HPDE6-E6E7 (cell line): Measurements from ENCODE around the gene PDIA3.
A peak's percentile ranks its signal among the peaks of the same experiment; 100 is the strongest.
"Not testable (repeated sequence)": the region's sequence is repeated elsewhere in the genome, so short reads cannot be mapped to it uniquely, and the experiment has no call there.

ENCODE experiments used
- DNase-seq: peaks from one replicate; pipeline ENCODE4 v3.0.0; 2011; ENCODE audit warnings: missing footprints; ENCODE audit errors: extremely low spot score

Gene PDIA3

DNA sequence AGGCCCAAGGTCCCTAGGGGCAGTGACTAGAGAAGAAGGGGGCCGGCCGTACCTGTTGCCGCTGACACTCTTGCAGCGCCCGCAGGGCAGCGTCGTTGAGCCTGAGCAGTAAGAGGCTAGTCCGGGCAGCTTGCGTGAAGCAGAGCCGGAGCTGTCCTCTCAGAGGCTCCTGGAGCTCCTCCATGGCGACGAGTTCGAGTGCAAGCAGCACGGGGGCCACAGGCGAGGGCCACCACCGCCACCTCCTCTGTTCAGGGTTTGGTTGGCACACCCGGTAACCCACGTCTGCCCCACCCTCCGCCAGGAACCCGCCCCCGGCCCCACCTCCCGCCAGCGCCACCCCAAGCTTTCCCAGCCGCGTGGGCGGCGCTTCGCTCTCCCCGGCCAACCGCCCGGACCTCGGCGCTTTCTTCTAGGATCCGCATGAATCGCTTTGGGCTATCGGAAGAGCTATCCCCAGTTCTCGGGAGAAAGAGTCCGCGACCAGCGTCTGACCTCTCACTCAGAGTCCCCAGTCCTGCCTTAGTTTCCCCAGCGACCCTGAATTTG lies 30.6 kb downstream of the PDIA3 start, which contains the start of gene ELL3:
Gene ELL3 (minus strand): TSS at position 249 of the 549 bp plus-strand sequence. CDS start 65 bp downstream, at position 184.
- DNase-seq, result peak; percentile 74

DNA sequence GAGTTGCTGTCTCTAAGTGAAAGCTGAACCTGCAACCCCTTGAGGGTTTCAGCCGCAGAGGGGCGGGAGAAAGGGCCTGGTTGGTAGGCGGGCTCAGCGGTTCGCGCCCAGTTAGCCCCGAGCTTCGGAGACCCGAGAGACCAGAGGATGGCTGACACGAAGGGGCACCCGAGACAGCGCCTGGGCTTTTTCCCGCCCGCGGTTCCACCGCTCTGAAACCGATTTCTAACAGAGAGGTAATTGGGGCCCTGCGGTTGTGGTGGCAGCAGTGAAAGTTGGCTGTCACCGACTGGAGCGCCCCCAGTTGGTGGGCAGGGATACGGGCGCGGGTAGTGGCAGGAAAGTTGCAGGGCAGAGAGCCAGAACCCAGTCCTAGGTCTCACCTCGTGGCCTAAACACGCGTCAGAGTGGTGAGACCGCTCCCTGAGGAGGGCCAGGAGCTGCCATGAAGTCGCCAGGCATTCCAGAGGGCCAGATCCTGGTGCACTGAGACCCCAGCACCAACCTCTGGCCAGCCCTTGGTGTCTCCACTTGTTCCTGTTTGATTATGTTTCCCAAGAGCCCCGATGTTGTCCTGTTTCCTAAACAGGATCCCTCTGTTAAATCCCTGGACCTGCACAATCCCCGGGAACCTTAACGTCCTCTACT lies 31.2 kb downstream of the PDIA3 start:
- peak; percentile 71 for DNase-seq

DNA sequence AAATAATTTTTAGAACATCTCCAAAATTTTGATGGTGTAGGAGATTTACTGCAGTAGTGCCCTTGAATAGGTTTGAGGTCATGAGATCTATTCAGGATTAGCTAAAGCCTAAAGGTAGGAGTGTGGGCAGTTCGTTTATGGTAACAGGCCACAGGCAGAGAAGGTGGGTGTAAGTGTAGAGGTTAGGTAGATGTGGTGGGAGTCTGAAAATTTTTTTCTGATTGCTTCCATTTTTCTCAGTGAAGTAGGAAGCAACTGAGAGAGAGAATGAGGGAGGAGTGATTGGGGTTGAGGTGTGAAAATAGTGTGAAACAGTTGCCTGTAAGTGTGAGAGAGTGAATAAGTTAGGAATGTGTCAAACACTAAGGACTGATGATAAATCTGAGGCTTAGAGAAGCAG lies 32.8 kb downstream of the PDIA3 start:
- no peak for DNase-seq

DNA sequence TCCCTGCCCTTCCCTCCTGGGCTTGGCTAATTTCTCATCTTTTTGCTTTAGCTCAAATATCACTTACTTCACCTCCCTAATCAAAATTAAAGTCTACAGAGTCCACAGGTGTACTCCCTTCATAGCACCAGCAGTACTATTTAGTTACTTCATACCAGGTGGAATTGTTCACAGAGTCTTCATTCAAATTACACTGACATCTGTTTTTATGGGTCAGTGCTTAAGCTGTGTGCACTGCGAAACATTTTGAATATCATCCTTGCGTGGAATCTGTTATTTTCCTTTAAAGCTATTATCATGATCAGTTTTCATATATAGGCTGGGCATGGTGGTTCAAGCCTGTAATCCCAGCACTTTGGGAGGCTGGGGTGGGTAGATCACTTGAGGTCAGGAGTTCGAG lies 43.2 kb downstream of the PDIA3 start:
- no peak for DNase-seq

DNA sequence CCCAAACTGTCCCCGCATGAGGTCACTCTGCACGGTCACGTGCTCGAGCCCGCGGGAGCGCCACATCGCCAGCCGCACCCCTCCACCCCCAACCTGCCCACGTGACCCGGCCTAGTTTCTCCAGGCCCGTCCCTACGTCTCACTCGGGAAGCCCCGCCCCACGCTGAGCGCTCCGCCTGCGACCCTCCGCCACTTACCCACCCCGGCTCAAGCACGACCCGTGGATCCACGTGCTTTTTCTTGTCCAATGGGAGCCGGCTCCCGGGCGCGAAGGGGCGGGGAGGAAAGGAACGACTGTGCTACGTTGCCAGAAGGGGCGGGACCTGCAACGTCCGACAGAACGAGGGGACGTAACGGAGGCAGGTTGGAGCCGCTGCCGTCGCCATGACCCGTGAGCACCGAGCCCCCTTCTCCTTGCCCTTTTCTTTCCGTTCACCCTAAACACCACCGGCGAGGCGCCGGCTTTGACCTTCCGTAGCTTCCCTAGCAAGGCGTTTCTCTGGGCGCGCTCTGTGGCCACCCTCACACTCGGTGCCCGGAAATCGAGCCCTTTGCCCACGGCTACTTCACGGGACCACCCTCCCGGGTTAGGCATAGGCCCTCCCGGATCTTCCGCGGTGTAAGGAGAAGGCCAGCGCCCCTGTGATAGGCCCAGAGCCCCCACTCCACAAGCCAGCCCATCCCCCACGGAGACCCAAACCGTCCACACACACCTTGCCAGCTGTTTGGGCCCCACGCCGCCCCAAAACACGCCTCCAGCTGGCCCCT lies 45.9 kb downstream of the PDIA3 start, which contains the start of gene SERF2:
Gene SERF2 (plus strand): TSS at position 328 of the 768 bp plus-strand sequence. CDS start 57 bp downstream, at position 385.
- DNase-seq, result peak; percentile 99

DNA sequence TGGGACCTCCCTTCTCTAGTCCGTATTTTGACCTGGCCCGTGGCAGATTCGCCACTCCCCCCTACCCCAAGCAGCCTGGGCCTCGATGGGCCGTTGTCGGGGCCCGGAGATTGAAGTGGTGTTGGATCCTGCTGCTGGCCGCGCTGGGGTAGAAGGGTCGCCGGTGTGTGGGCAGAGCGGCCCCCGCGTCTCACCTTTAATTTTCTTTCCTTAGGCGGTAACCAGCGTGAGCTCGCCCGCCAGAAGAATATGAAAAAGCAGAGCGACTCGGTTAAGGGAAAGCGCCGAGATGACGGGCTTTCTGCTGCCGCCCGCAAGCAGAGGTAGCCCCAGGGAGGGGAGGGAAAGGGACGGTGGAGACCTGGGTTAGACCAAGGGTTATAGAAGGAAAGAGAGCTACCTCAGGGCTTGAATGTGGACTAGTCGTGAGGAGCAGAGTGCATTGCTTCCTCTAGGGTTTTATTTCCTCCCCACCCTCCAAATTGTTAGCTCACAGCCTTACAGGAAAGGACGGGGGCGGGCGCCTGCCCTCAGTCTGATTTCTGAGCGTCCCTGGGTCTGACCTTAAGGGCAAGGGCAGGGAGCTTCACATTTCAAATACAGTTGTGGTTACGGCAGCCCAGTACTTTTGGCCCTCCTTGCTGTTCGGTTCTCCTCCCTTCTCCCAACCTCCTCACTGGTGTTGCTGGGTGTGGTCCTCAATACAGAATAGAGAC lies 46.7 kb downstream of the PDIA3 start:
- DNase-seq, result no peak

DNA sequence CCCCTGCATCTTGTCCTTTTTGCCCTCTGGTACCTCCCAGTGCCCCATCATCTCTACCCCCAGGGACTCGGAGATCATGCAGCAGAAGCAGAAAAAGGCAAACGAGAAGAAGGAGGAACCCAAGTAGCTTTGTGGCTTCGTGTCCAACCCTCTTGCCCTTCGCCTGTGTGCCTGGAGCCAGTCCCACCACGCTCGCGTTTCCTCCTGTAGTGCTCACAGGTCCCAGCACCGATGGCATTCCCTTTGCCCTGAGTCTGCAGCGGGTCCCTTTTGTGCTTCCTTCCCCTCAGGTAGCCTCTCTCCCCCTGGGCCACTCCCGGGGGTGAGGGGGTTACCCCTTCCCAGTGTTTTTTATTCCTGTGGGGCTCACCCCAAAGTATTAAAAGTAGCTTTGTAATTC lies 47.4 kb downstream of the PDIA3 start:
- DNase-seq, result no peak

DNA sequence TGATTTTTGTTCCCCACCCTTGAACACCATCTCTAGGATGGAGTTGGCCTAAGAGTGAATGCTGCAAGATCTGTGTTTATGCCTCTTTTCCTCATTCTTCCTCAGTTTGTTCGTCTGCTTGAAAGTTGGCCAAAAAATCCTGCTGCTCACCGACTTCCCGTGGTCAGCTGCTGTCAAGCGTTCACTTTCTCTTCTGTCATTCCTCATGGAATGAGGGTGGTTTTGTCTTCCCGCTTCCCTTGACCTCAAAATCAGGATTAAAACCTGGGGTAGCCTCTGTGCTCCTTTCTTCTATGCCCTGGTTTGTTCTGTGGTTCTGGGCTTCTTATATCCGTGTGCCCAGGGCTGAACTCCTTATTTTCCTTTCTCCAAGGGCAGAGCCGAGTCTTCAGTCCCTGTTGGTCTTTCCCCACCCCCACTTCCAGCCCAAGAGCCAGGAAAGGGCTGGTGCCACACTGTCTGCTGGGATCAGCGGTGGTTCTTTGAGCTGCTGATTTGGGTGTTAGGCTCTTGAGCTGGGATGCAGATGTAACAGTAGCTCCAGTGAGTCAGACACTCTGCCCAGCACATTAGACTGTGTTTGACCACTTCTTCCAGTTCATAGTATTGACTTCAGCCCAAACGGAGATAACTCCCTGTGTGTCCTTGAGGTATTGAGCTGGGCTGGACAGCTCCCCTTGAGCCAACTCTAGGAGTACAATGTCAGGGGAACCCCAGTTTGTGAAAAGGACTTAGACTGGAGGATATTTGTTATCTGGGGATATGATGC lies 48.2 kb downstream of the PDIA3 start:
- no peak for DNase-seq

DNA sequence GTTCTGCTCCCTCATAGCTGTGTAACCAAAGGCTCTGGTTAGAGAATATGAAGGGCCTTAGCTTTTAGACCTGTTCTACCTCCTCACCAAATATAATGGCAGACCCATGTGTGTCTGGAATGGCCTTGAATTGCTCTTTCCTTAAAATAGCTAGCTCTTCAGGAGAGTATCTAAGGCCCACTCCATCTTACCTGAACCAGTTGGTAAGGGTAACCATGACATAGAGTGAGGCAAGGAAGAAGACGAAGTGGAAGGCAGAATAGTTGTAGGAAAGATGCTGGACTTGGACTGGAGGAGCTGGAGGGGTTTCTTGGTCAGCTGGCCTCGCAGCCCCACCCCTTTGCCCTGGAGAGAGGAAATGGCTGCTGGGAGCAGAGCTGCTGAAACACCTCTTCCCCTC lies 49.0 kb downstream of the PDIA3 start:
- no peak for DNase-seq

DNA sequence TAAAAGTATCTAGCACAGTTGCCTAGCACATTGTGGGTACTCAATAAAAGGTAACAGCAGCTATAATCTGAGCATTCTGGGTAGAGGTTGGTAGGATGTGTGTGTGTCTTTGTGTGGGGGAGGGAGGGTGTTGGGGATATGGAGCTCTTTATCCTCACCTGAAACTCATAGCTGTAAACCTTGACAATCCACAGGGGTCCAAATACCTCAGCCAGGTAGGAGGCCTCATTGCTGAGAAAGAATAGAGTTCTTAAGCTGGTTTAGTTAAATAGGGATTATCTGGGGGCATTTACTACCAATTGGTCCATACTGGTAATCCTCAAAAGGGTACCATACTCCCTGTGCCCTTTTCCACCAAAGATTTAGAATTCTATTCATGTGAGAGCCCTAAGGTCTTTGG lies 49.8 kb downstream of the PDIA3 start:
- no peak for DNase-seq

DNA sequence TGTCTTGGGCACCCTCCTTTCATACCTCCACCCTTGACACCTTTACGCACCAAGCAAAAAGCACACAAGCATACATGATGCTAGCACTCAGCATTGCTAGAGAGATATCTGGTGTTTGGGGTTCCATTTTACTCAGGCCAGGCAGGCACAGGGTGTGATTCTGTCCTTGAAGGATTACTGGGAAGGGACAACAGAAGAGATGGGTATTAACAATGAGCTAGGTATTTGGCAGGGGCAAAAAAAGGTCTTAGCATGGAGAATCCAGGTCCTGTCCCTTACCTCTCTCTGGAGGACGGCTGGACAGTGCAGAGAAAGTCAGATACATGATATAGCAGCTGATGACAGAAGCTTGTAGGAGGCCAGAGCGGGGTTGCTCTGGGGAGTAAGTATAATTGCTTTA lies 50.3 kb downstream of the PDIA3 start:
- no peak for DNase-seq

DNA sequence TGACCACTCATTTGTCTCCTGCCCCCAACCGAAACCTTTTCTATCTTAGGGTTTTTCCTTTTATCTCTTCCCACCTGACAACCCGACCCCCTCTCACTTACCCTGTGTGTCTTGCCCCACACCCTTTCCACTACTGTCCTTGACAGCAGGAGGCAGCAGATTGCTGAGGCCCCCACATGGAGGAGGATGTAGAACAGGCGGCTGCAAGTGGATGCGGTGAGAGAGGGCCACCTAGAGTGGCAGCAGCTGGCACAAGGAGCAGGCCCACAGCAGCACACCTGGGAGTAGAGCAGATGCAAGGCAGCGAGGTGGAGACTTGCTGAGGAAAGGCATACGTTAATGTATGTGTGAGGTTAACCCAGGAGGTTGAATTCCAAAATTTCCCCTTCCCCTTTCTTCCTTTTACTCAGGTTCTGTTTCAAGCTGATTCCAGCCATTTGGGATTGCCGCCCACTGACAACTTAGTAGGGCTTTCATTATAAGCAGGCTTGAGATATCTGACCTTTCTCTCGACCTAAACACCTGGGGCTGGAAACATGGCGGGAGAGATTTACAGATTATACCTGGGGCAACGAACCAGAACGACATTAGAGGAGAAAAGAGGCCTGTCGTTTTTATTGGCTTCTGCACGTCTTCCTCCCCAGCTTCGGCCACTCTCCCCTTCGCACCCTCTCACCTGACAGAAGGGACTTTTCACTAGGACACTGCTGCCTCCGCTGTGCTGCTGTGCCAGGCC lies 53.1 kb downstream of the PDIA3 start:
- DNase-seq, result no peak

DNA sequence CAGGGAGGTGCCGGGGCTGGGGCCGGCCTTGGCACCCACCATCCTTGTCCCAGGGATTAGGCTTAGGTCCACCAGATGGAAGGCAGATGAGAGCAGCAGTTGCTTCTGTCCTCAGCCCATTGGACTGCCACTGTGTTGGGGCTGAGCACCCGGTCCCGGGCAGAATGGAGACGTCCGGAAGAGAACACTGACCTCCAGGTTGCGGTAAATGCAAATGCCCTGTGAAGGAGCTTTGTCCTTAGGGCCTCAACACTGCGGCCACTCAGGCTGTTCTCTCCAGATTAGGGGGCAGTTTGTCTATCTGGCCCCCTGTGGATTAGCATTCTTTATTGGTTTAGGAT lies 53.7 kb downstream of the PDIA3 start, which contains the start of gene SERINC4:
Gene SERINC4 (minus strand): TSS at position 276 of the 341 bp plus-strand sequence. CDS start 234 bp downstream, at position 42.
- no peak for DNase-seq

DNA sequence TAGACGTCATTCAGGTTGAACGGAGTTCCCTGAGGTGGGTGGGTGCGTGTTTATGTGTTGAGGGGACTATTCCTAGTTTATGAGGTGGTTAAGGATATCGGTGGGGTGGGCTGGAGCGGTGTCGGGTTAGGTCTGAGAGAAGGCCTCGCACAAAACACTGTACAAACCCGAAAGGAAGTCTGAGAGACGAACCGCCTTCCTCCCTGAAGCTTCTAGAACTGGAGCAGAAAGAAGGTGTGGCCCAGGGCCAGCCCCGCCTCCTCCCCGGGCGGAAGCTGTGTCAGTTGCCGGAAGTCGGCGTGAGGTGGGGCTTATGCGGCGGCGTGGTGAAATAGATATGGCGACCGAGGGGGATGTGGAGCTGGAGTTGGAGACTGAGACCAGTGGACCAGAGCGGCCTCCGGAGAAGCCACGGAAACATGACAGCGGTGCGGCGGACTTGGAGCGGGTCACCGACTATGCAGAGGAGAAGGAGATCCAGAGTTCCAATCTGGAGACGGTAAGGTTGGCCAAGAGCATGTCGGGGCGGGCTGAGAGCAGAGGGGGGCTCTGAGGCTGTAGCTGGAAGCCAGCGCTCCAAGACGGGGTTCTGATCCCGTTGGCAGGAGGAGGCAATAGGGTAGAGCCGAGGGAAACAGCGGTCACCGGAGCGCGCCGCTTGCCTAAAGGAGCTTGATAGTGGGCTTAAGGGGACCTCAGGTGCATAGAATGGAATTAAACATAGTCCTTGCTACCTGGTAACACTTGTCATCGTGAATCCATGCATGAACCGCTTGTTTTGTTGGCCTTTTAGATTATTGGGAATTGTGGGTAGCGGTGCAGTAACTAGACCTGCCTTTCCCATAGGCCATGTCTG lies 54.3 kb downstream of the PDIA3 start, which contains the start of gene HYPK:
Gene HYPK (plus strand): TSS at position 314 of the 856 bp plus-strand sequence. CDS start 24 bp downstream, at position 338.
- DNase-seq, result peak; percentile 63

DNA sequence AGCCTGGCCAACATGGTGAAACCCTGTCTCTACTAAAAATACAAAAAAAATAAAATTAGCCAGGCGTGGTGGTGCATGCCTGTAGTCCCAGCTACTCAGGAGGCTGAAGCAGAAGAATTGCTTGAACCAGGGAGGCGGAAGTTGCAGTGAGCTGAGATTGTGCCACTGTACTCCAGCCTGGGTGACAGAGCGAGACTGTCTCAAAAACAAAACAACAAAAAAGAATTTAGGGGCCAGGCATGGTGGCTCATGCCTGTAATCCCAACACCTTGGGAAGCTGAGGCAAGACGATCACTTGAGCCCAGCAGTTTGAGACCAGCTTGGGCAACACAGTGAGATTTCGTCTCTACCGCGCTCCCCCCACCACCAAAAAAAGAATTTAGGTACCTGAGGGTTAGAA lies 56.4 kb downstream of the PDIA3 start:
- DNase-seq, result not testable (repeated sequence)

DNA sequence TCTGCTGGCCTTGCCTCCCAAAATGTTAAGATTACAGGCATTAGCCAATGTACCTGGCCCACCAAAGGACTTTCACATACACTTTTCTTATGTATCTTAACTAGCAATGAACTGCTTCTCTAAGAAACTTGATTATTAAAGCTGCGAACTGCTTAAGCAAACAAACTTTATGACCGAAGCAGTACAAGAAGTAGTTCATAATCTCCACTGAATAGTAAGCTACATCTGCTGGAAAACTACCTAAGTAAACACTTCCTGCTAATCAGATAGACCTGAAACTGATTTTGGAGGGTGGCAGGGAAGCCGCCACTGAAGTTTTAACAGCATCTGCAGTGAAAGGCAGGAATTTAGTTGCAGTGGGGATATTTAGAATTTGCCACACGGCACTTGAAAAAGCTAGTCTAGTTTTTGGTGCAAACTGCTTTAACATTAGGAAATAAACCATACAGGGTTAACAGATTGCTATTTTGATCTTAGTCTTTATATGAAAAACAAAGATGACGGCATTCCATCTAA lies 62.3 kb downstream of the PDIA3 start:
- no peak for DNase-seq

DNA sequence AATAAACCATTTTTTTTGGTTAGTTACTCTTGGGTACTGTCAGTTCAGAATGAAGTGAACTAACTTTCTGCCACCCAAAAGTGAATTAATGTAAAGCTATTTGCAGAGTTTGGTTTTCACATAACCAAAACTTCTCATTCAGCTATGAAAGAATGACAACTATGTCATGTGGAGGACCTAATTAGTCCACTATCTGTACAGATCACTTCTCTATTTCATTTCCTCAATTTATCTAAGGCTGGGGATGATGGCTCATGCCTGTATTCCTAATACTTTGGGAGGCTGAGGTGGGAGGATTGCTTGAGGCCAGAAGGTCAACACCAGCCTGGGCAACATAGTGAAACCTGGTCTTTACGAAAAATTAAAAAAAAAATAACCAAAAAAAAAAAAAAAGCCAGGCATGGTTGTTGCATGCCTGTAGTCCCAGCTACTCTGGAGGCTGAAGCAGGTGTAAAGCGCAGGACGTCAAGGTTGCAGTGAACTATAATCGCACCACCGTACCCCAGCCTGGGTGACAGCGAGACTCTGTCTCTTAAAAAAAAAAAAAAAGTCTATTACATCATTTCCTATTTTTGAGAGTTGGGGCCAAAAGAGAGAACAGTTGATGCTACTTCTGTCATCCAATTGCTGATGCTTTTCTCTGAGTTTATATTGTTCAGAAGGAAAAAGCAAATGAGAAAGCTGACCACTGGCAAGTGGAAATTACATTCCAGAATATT lies 62.9 kb downstream of the PDIA3 start:
- no peak for DNase-seq

DNA sequence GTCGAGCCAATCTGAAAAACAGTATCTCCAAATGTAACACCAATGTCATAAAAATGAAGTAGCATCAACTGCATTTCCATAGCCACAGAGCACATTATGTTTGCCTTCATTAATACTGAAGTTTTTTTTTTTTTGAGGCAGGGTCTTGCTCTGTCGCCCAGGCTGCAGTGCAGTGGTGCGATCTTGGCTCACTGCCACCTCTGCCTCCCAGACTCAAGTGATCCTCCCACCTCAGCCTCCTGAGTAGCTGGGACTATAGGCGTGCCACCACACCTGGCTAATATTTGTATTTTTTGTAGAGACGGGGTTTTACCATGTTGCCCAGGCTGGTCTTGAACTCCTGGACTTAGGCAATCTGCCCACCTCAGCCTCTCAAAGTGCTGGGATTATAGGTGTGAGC lies 68.8 kb downstream of the PDIA3 start:
- DNase-seq, result not testable (repeated sequence)

DNA sequence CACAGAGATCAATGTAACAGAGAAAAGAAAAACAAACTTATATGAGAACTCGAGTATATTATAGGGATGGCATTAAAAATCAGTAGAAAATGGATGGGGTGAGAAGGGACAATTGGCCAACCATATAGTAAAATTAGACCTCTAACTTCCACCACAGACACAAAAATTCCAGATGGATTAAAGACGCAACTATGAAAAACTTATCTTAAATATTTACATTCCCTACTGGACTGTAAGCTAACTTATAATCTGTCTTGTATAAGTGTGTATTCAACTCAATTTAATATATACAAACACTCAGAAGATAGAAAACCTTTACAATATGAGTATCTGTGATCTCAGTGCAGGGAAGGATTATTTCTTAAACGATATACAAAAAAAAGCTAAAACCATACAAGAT lies 75.3 kb downstream of the PDIA3 start:
- no peak for DNase-seq
